GM12892 (cell line): Measurements from ENCODE around the gene MYO1D. TPM values are rescaled to one million over a fixed set of nuclear protein-coding genes. Genes with fewer than 3 reads are reported as not detected.
A peak's percentile ranks its signal among the peaks of the same experiment; 100 is the strongest.
"Not testable (repeated sequence)": the region's sequence is repeated elsewhere in the genome, so short reads cannot be mapped to it uniquely, and the experiment has no call there.

Experiments
- DNase-seq: peaks from one replicate; pipeline ENCODE4 v3.0.0; 2011; ENCODE audit not compliant: insufficient read length
- FAIRE-seq: peaks from 2 replicates; lab custom pipeline; 2011; peaks lifted over from hg19 to GRCh38; lab: Jason Lieb, UNC
- POLR2A ChIP-seq: IDR thresholded peaks from 2 replicates; pipeline ENCODE4 v1.6.1; 2011; ENCODE audit warnings: low read depth, low read length, control low read depth
- POLR2AphosphoS5 ChIP-seq: IDR thresholded peaks from 2 replicates; pipeline ENCODE4 v1.6.1; 2011; ENCODE audit warnings: low read depth, low read length, control low read depth
- TAF1 ChIP-seq: IDR thresholded peaks from 2 replicates; pipeline ENCODE4 v1.6.1; 2011; ENCODE audit warnings: low read depth, mild to moderate bottlenecking, control low read depth, low read length, borderline replicate concordance
- polyA plus RNA-seq: library from polyadenylated mRNA; unstranded; fragments of >200 nt; gene quantifications from one replicate; pipeline ENCODE4 v1.2.1, GENCODE V29; 2012; ENCODE audit warnings: missing spikeins, inconsistent platforms; ENCODE audit not compliant: missing spikeins

Gene MYO1D
- 11.5 TPM for polyA plus RNA-seq

- TF ChIP-seq POLR2A (peak; percentile 58; the same call in 1 of the 2 replicates), POLR2AphosphoS5 (no peak)
- DNase-seq = peak; percentile 34
- FAIRE-seq = peak; percentile 84
These were observed at the start of gene MYO1D for GRCh38 chr17:32876417-32877163. Gene MYO1D (minus strand): TSS chr17:32877124. CDS start chr17:32876872, 252 bp downstream.

DNA sequence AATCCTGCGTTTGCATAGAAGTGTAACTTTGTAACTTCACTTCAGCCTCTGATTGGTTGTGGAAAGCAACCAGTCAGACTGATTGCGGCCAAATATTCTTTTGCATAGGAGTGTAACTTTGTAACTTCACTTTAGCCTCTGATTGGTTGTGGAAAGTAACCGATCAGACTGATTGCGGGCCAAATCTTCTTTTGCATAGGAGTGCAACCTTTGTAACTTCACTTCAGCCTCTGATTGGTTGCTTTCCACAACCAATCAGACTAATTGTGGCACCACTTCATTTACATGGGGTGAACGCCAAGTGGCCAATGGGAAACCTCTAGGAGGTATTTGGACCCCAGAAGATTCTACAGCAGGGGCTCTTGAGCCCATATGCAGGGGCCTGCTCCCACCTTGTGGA is 49.3 kb upstream of the MYO1D start:
- TF ChIP-seq POLR2A = no peak
- no peak for TF ChIP-seq POLR2AphosphoS5
- no peak for TF ChIP-seq TAF1

GRCh38 chr17:32923905-32924304 is 47.0 kb upstream of the MYO1D start:
- not testable (repeated sequence) for DNase-seq, FAIRE-seq

More for the DNA sequence above, 49.3 kb upstream of the MYO1D start:
- DNase-seq (no peak), FAIRE-seq (no peak)

GRCh38 chr17:32921017-32921416 is 44.1 kb upstream of the MYO1D start:
- TF ChIP-seq POLR2A (no peak), POLR2AphosphoS5 (no peak)
- FAIRE-seq = no peak

DNA sequence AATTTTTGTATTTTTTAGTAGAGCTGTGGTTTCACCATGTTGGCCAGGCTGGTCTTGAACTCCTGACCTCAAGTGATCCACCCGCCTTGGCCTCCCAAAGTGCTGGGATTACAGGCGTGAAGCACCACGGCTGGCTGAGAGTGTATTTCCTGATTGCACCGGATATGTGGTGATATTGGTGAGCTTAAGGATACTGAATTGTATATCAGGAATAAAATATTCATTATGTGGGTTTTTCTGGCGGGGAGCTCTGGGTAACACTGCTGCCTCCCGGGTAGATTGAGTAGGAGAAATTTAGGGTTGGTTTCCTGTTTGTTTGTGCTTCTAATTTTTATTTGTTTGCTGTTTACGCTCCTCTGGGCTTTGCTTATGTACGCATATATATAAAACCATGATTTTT is 43.4 kb upstream of the MYO1D start:
- FAIRE-seq (no peak), DNase-seq (no peak)
- TF ChIP-seq POLR2A (no peak), POLR2AphosphoS5 (no peak), TAF1 (no peak)

More at GRCh38 chr17:32921017-32921416, 44.1 kb upstream of the MYO1D start:
- no peak for DNase-seq

DNA sequence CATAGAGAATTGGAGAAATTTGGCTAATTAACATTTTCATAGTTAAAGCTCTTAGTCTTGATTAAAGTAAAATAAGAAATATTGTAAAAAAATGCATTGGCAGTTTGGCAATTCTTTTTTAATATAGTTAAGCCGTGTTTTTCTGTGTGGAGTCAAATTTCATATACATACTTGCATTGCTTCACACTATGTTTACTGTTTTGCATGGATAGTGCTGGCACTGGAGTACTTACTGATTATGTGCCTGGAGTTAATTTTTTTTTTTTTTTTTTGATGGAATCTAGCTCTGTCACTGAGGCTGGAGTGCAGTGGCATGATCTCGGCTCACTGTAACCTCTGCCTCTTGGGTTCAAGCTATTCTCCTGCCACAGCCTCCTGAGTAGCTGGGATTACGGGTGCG is 43.0 kb upstream of the MYO1D start:
- not testable (repeated sequence) for DNase-seq, FAIRE-seq

- FAIRE-seq (no peak), DNase-seq (no peak)
- TF ChIP-seq POLR2A = no peak
- TF ChIP-seq POLR2AphosphoS5 = no peak
- TF ChIP-seq TAF1 = no peak
These were observed 40.9 kb upstream of the MYO1D start for GRCh38 chr17:32917842-32918241.

DNA sequence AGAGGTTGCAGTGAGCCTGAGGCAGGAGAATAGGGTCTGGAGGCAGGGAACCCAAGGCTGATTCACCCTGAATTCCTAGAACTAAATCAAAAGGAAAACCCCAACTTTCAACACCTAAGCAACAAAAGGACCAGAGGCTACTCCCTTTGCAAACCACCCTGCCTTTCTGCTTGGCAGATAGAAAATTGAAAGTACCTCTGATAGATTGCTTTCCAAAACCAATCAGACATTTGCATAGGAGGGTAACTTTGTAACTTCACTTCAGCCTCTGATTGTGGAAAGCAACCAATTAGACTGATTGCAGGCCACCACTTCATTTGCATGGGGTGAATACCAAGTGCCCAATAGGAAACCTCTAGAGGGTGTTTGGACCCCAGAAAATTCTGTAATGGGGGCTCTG is 40.2 kb upstream of the MYO1D start:
- no peak for TF ChIP-seq TAF1
- no peak for TF ChIP-seq POLR2A
- no peak for TF ChIP-seq POLR2AphosphoS5
- DNase-seq (no peak), FAIRE-seq (no peak)

DNA sequence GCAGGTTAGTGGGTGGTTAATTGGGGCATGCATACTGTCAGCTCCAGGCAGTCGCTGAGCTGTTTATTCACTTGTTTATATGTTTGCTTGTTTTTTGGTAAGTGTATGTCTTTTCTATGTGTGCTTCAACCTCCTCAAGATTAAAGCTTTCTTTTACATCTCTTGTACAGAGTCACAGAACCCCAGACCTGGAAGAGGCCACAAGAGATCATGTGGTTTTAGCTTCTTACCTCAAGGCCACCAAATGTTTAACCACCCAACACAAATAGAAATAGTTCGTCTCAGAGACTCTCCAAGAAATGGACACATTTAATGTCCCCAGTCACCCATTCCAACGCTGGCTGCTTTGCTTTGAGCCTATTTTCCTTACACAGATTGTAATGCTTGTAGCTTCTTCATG is 39.2 kb upstream of the MYO1D start:
- no peak for TF ChIP-seq TAF1
- TF ChIP-seq POLR2A = no peak
- no peak for TF ChIP-seq POLR2AphosphoS5
- no peak for FAIRE-seq
- DNase-seq = no peak

- FAIRE-seq = no peak
- no peak for DNase-seq
- no peak for TF ChIP-seq TAF1
- no peak for TF ChIP-seq POLR2AphosphoS5
- no peak for TF ChIP-seq POLR2A
These were observed 38.3 kb upstream of the MYO1D start for GRCh38 chr17:32915245-32915644.

DNA sequence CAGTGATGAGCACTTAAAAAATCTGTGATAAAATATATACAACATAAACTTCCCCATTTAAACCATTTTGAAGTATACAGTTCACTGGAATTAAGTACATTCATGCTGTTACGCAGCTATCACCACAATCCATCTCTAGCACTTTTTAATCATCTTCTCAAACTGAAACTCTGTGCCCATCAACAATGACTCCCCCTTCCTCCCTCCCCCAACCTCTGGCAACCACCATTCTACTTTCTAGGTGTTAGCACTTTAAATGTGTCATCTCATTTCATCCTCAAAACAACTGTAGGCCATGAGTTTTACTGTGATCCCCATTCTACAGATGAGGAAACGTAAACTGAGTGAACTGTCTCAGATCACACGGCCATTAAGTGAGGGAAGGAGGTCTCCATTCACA is 37.3 kb upstream of the MYO1D start:
- FAIRE-seq (no peak), DNase-seq (no peak)
- TF ChIP-seq TAF1 (no peak), POLR2AphosphoS5 (no peak), POLR2A (no peak)

DNA sequence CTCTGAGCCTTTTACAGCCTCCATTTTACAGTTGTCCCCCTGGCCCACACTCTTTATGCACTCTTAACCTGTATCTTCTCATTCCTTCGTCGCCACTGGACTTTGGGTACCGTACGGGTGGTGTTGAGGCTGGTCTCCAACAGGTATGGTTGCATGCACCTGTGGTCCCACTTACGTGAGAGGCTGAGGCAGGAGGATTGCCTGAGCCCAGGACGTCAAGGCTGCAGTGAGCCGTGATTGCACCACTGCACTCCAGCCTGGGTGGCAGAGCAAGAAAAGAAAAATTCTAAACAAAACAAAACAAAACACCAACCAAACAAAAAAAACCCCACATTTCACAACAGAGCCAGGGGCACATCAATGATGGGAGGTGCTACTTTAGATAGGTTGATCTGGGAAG is 36.7 kb upstream of the MYO1D start:
- DNase-seq (no peak), FAIRE-seq (no peak)
- TF ChIP-seq POLR2A = no peak
- TF ChIP-seq TAF1 = no peak
- no peak for TF ChIP-seq POLR2AphosphoS5
